ENCODE measurements around the gene GGA1. TPM values are rescaled to one million over a fixed set of nuclear protein-coding genes. Genes with fewer than 3 reads are reported as not detected.

GGA1 gene
- total and polyA plus RNA-seq, 2 donors (not counting 1 experiment from before 2014, with no cell fraction given), result 18.0 to 27.9 TPM

GRCh38 chr22:37610480-37611129 is 2.0 kb downstream of the GGA1 start:
- H3K4me3 ChIP-seq (replicated peaks in 1 of 4; ENCODE audit: control extremely low read depth in 1 of 4, insufficient read depth in 1 of 4, low read depth in 3 of 4, low read length in 4 of 4), result no peak overlapping the region
- H3K79me2 ChIP-seq (ENCODE audit: control insufficient read depth, insufficient read depth, low read length), result peaks cover 24% of the 10 kb centered on the region
- H3K27me3 ChIP-seq (ENCODE audit: control insufficient read depth, insufficient read depth, low read length), result peaks cover under 1% of the 10 kb centered on the region
- H4K20me1 ChIP-seq (ENCODE audit: control insufficient read depth, extremely low read depth, insufficient read depth, low read length), result no peaks in the 10 kb centered on the region
- H3K9ac ChIP-seq (ENCODE audit: insufficient read depth, low read length), result no peak overlapping the region
- H3K36me3 ChIP-seq (ENCODE audit: control insufficient read depth, insufficient read depth, low read length), result no peaks in the 10 kb centered on the region
- no peak overlapping the region for H2AFZ ChIP-seq (ENCODE audit: low read length)
- H3K4me2 ChIP-seq (ENCODE audit: extremely low read depth, insufficient read depth, low read length), result no peak overlapping the region
- peaks cover 6% of the 10 kb centered on the region for H3K4me1 ChIP-seq (ENCODE audit: control insufficient read depth, extremely low read depth, insufficient read depth, low read length)
- no peak for DNase-seq (ENCODE audit: low read depth in 2 of 2)
- H3K9me3 ChIP-seq (ENCODE audit: control insufficient read depth, insufficient read depth, low read depth, low read length), result no peaks in the 10 kb centered on the region
- H3K27ac ChIP-seq (ENCODE audit: insufficient read depth, low read length), result no peak overlapping the region
- TF ChIP-seq EZH2 (IDR thresholded peaks at IDR 0.05; ENCODE audit: low read length, missing control alignments) (no peak), CTCF (conservative IDR thresholded peaks at IDR 0.05 in 1 of 2, IDR thresholded peaks at IDR 0.05 in 1 of 2; ENCODE audit: low read depth in 1 of 2, low read length in 2 of 2) (no peak)

GRCh38 chr22:37611207-37611606 is 2.6 kb downstream of the GGA1 start:
- peaks cover 6% of the 10 kb centered on the region for H3K4me1 ChIP-seq (ENCODE audit: control insufficient read depth, extremely low read depth, insufficient read depth, low read length)
- H4K20me1 ChIP-seq (ENCODE audit: control insufficient read depth, extremely low read depth, insufficient read depth, low read length), result no peaks in the 10 kb centered on the region
- peaks cover 24% of the 10 kb centered on the region for H3K79me2 ChIP-seq (ENCODE audit: control insufficient read depth, insufficient read depth, low read length)
- no peak overlapping the region for H3K4me3 ChIP-seq (replicated peaks in 1 of 4; ENCODE audit: control extremely low read depth in 1 of 4, insufficient read depth in 1 of 4, low read depth in 3 of 4, low read length in 4 of 4)
- no peaks in the 10 kb centered on the region for H3K9me3 ChIP-seq (ENCODE audit: control insufficient read depth, insufficient read depth, low read depth, low read length)
- H3K4me2 ChIP-seq (ENCODE audit: extremely low read depth, insufficient read depth, low read length), result no peak overlapping the region
- H3K9ac ChIP-seq (ENCODE audit: insufficient read depth, low read length), result no peak overlapping the region
- TF ChIP-seq EZH2 (IDR thresholded peaks at IDR 0.05; ENCODE audit: low read length, missing control alignments), result no peak
- TF ChIP-seq CTCF (conservative IDR thresholded peaks at IDR 0.05 in 1 of 2, IDR thresholded peaks at IDR 0.05 in 1 of 2; ENCODE audit: low read depth in 1 of 2, low read length in 2 of 2), result no peak
- no peak overlapping the region for H2AFZ ChIP-seq (ENCODE audit: low read length)
- peaks cover under 1% of the 10 kb centered on the region for H3K36me3 ChIP-seq (ENCODE audit: control insufficient read depth, insufficient read depth, low read length)
- no peak for DNase-seq (ENCODE audit: low read depth in 2 of 2)
- no peak overlapping the region for H3K27ac ChIP-seq (ENCODE audit: insufficient read depth, low read length)
- no peaks in the 10 kb centered on the region for H3K27me3 ChIP-seq (ENCODE audit: control insufficient read depth, insufficient read depth, low read length)

GRCh38 chr22:37616201-37617083 is 7.8 kb downstream of the GGA1 start:
- Histone ChIP-seq H3K9ac (ENCODE audit: insufficient read depth, low read length) (no peak overlapping the region), H3K27me3 (ENCODE audit: control insufficient read depth, insufficient read depth, low read length) (no peaks in the 10 kb centered on the region), H4K20me1 (ENCODE audit: control insufficient read depth, extremely low read depth, insufficient read depth, low read length) (no peaks in the 10 kb centered on the region), H3K79me2 (ENCODE audit: control insufficient read depth, insufficient read depth, low read length) (peaks cover 3% of the 10 kb centered on the region), H3K4me3 (replicated peaks in 1 of 4; ENCODE audit: control extremely low read depth in 1 of 4, insufficient read depth in 1 of 4, low read depth in 3 of 4, low read length in 4 of 4) (no peak overlapping the region), H3K4me2 (ENCODE audit: extremely low read depth, insufficient read depth, low read length) (no peak overlapping the region), H3K4me1 (ENCODE audit: control insufficient read depth, extremely low read depth, insufficient read depth, low read length) (peaks cover 2% of the 10 kb centered on the region), H3K36me3 (ENCODE audit: control insufficient read depth, insufficient read depth, low read length) (peaks cover 8% of the 10 kb centered on the region), H2AFZ (ENCODE audit: low read length) (no peak overlapping the region), H3K9me3 (ENCODE audit: control insufficient read depth, insufficient read depth, low read depth, low read length) (no peaks in the 10 kb centered on the region), H3K27ac (ENCODE audit: insufficient read depth, low read length) (no peak overlapping the region)
- DNase-seq (ENCODE audit: low read depth in 2 of 2), result no peak
- TF ChIP-seq EZH2 (IDR thresholded peaks at IDR 0.05; ENCODE audit: low read length, missing control alignments) (no peak), CTCF (conservative IDR thresholded peaks at IDR 0.05 in 1 of 2, IDR thresholded peaks at IDR 0.05 in 1 of 2; ENCODE audit: low read depth in 1 of 2, low read length in 2 of 2) (no peak)
